IPS-11a (cell line): Measurements from ENCODE around the gene N4BP2L2.

Source experiments
- H3K4me3 ChIP-seq: one replicate; pipeline ENCODE4 v1.5.1; 2013; ENCODE audit warnings: low read depth, low read length, control low read depth

The N4BP2L2 gene

DNA sequence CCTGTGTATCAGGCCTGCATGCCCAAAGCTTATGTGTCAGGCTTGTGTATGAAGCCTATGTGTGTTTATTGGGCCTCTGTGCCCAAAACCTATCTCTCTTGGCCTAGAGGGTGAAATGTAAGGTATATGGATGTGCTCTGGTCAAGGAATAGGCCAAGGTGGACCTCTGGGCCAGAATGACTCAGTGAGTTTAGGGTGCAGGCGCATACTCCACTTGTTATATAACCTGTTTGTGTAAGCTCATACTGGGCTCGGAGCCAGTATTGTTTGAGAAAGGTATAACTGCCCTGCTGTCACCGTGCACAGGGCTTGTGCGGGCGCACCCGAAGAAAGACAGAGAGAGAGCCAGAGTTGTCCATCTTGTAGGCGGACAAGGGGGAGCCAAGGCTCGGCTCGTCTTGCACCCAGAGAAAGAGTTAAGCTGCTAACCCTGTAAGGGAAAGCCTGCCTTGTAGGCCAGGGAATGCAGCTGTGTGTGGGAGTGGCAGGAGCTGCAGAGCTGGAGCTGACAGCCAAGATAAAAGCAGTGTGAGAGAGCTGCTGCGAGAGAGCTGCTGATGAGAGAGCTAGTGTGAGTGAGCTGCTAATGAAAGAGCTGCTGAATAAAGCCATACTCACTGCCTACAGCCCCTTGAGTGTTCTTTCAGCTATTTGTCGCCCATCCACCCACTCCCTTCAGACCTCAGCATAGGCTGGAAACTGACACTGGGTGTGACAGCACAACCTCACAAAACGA, 67.2 kb downstream of the N4BP2L2 start:
- H3K4me3 ChIP-seq: no peak overlapping the region

DNA sequence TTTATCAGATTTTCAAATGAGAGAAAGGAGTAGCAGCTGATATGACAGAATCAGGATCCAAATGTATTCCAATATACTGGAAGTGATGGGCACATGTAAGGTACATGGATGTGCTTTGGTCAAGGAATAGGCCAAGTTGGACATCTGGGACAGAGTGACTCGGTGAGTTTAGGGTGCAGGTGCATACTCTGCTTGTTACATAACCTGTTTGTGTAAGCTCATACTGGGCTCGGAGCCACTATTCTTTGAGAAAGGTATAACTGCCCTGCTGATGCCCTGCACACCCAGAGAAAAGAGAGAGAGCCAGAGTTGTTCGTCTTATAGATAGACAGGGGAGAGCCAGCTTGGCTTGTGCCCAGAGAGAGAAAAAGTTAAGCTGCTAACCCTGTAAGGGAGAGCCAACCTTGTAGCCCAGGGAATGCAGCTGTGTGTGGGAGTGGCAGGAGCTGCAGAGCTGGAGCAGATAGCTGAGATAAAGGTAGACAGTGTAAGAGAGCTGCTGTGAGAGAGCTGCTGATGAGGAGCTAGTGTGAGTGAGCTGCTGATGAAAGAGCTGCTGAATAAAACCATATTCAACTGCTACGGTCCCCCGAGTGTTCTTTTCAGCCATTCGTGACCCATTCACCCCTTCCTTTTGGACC, 70.0 kb downstream of the N4BP2L2 start:
- H3K4me3 ChIP-seq: no peak overlapping the region

DNA sequence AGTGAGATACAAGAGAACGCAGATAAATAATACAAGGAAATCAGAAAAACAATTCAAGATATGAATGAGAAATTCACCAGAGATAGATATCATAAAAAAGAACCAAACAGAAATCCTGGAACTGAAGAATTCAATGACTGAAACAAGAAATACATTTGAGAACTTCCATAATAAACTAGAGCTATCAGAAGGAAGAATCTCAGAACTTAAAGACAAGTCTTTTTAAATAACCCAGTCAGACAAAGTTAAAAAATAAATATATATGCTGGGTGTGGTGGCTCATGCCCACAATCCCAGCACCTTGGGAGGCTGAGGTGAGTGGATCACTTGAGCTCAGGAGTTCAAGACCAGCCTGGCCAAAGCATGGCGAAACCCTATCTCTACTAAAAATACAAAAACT, 82.0 kb downstream of the N4BP2L2 start:
- no peak overlapping the region for H3K4me3 ChIP-seq

DNA sequence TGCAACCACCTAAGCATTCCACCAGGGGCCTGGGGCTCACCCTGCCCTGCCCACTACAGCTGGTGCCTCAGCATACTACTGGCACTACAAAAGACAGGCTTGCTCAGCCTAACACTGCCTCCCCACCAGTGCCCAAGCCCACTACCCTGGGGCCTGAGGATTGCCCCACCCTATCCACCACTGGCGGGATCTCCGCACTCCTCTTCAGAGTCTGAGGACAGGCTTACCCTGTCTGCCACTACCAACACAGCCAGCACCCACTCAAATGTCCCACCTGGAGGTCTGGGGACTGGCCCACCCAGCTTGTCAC, 83.0 kb downstream of the N4BP2L2 start:
- H3K4me3 ChIP-seq: no peak overlapping the region

DNA sequence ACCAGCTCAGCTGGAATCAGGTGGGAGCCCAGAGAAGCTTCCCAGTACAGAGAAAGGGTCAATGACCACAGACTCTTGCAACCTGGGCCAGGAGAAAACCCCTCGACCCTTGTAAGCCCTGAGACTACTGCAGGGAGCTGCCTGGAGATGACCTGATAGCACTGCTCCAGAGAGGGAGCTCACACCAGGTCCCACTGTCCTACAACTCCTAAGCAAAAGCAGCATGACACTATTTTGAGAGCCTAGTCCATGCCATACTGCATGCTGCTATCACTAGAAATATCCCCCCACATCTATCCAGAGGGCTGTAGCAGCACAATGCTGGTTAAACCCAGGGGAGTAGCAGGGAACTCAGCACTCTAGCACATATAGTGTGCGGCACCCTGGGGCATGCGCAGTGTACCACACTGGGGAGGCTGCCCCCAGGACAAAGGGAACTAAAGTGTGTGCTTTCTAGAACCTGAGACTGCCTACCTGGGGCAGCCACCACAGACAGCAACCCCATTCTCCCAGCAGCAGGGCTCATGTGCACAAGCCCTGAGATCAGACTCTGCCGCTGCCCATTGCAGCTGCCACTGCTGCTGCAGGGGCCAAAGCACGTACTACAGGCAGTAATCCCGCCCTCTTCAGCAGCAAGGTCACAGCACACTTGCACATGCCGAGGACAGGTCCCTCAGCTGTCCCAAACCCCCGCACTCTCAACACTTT, 83.6 kb downstream of the N4BP2L2 start:
- no peak overlapping the region for H3K4me3 ChIP-seq

DNA sequence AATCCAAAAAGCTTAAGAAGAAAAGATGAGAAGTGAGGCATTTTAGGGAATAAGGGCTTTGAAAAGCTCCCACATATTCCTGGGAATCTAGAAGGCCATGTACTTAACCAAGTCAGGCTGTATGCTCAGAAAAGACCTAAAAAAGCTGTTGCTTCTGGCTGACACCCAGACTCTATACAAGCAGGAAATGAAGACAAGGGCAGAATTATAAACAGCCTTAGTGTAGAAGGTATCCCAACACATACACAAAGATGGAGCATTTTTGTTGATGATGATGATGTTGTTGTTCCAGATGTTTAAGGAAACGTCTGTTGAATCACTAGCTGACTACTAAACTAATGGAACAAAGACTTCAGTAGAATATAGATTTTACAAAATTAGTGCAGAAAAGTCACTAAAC, 84.6 kb downstream of the N4BP2L2 start:
- H3K4me3 ChIP-seq: no peak overlapping the region

DNA sequence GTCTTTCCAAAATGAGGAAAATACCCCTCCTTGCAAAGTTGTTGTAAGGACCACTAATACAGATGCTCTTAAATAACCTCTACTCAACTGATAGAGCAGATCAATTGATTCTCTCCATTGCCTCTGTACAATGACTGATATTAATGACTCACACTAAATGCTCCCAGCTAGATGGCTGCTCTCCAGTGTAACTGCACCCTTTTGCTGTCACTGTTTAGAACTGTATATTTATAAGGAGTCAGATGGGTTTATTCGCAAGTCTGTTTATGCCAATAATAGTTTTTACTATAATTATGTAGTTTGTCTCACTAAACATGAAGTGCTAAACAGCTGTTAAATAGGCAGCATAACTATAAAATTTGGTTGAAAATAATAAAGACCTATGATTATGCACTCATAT, 89.6 kb downstream of the N4BP2L2 start:
- no peak overlapping the region for H3K4me3 ChIP-seq

DNA sequence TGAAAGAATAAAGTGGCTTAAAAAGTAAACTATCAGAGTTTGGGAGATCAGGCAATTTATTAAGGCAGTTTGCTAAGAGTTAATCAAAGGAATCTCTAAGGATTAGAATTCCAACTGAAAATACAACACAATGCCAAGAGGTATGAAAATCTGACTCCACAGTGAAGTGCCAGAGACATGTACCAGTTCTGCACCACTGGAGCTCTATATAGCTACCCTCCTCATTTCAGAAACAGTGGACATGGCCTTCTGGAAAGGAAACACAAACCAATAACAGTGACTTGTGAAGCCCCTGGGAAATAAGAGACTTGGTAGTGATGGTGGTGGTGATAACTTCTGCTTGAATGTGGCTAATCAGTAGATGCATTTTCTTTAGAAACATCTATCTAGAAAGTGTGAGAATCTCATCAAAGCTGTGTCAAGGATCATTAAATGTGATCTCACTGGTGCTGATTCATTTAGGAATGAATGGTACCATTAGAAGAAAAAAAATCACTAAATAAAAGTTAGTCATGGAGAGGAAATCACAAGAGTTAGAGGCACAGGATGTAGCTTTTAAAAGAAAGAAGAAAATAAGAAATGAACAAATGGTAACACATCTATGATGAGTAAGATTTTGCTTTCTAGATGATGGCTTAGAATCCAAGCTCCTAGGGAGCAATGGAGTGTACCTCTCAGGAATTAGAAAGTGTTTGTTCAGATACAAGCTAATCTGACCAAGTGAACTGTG, 90.5 kb downstream of the N4BP2L2 start:
- H3K4me3 ChIP-seq: no peak overlapping the region

DNA sequence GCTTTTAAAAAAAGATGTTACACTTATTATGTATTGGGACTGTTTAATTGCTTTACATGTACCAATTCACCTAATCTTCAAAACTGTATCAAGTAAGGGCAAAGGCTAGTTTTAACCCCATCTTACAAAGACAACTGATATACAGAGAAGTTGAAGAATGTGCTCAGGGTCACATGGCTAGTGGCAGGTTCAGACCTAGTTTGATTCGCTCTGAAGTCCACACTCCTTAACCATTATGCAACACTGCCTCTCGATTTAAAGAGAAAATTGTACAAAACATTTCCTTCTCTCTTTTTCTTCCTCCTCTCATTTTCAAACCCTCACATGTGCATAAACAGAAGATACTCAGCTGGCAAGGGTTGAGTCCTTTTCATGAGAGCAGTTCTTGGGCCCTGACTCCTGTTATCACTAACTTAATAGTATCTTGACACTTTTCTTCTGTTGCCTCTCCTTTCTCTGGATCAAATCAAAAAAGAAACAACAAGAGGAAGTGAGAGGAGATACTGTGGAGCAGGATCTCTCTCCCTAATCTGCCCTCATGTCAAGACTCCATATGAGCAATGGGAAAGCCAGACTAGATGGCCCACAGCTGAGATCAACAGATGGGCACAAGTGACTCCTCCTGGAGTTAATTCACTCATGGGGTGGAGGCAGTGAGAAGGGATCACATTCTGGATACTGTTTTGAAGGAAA, 91.7 kb downstream of the N4BP2L2 start:
- no peak overlapping the region for H3K4me3 ChIP-seq

DNA sequence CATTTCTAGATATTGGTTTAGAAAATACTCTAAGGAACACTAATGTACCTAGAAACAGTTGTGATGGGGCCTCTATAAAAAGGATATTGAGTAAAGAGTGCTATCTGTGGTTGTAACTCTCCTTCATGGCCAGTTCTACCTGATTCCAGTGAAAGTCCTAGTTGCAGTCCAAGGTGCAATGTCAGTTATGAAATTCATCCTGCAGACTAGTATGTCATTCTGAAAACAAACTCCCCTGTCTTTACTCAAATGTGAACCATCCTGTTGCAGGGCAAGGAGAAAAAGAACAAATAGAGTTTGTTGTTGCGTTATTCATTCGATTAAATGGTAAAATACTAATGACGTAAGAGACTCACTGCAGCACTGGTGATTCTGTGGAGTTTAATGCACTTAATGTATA, 92.4 kb downstream of the N4BP2L2 start:
- no peak overlapping the region for H3K4me3 ChIP-seq

DNA sequence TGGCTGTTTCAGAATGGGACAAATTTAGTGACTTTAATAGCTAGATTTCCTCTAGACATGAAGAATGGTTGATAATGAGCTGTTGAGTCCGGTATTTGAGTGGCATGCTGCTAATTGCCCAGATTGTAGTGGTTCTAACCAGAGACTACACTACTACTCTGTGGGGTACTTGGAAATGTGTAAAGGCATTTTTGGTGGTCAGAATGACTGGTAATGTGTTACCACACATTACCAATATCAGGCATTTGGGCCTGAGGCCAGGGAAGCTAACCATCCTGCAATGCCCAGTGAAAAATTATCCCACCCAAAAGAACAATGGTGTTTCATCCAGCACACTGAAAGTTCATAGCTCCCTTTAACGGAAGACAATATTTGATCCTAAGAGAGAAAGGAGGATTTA, 93.1 kb downstream of the N4BP2L2 start:
- no peak overlapping the region for H3K4me3 ChIP-seq

DNA sequence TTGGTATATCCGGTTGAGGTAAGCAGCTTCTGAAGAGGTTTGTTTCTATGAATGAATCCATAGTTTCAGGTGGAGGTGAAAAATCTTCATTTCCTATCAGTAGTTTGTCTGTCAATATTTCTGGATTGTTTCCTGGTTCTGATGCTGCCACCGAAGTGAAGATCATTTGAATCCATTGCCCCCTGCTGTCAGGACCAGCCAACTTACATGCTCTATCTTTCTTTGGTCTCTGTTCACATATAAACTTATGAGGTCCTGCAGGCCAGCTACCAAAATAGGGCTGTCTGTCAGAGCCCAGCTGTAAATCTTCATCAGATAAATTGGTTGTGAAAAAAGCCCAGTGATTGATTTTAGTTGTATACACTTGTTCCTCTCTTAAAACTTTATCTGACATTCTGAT, 95.5 kb downstream of the N4BP2L2 start:
- no peak overlapping the region for H3K4me3 ChIP-seq

DNA sequence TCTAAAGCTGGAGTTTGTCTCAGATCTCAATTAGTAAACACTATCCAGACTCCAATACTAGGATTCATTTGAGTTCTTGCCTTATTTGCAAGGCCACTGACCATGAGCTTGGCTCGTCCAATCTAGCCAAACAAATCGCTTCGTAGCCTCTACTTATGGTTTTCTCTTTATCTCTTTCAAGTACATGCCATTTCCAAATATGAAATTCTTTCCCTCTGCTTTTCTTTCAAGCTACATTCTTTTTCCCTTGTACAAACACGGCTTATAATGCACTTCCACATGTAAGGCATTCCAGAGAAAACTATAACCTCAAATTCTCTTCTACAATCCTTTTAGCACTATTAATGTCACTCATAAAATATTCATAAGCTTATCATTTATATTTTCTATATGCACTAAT, 99.7 kb downstream of the N4BP2L2 start:
- no peak overlapping the region for H3K4me3 ChIP-seq

DNA sequence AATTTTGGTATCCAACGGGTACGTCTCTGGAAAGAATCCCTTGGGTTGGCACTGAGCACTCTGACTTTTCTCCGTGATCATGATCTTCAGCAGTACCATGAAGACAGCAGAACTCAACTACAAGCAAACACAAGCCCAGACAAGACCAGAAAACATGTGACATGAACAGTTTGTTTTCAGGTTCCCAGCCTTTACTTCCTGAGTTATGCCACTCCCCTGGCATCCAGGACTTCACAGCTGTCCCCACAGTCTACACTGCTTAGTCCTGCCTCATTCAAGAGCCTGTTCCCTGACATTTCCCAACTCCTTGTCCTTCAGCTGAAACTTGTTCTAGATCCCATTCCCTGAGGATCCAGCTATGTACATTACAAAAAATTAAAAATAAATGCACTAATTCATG, 105.7 kb downstream of the N4BP2L2 start:
- H3K4me3 ChIP-seq: no peak overlapping the region

DNA sequence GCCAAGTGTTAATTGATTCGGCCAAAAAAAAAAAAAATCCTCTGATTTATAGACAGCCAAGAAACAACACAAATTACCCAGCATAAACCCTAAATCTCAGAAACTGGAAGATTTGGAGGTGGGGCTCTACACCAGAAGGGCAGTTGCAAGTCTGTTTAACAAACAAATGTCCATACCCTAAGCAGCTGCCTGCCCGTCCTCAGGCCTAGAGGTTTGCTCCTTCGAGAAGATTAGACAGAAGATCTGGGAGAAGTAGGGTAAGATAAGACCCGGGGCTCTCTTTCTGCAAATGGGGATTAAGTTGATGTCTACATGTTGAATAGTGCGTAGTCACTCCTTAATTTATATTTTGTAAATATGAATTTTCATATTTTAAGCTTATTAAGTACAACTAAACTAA, 107.2 kb downstream of the N4BP2L2 start:
- H3K4me3 ChIP-seq: no peak overlapping the region

DNA sequence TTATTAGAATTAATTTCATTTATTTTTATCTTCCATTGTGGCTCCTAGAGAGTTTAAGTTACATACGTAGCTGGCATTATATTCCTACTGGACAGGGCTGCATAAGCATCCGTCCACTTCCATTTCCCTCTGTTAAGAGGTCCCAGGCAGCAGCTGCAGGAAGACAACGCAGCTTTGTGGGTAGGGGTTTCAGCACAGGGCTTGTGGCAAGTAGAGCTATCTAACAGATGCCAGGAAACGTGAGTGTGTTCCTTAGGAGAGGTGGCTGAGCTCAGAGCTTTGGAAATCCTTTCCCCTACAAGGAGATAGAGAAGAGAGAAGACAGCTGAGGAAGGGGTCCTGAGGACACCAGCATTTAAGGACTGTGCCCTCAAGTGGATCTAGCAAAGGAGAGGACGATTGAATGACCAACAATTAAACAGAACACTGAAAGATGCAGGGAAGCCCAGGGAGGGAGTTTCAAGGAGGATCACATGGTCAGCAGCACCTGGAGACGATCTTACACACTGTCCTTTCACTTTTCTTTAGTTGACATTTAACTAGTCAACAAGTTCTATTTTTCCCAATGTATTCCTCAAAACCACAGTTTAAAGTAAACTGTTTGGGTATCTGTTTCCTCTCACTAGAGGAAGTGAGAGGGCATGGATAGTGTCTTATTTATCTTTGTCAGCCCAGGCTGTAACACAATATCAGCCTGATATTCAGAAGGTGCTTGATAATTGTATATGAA, 108.4 kb downstream of the N4BP2L2 start:
- no peak overlapping the region for H3K4me3 ChIP-seq

DNA sequence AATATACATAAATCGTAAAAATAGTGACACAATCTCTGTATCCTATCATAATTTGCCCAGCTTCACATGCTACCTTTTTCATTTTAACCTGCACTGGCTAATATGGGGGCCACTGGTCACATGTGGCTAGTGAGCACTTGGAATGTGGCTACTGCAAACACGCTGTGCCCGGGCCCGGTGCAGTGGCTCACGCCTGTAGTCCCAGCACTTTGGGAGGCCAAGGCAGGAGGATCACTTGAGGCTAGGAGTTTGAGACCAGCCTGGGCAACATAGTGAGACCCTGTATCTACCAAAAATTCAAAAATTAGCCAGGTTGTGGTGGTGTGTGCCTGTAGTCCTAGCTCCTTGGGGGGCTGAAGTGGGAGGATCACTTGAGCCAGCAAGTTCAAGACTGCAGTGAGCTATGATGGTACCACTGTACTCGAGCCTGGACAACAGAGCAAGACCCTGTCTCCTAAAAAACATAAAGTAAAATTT, 109.1 kb downstream of the N4BP2L2 start:
- no peak overlapping the region for H3K4me3 ChIP-seq

DNA sequence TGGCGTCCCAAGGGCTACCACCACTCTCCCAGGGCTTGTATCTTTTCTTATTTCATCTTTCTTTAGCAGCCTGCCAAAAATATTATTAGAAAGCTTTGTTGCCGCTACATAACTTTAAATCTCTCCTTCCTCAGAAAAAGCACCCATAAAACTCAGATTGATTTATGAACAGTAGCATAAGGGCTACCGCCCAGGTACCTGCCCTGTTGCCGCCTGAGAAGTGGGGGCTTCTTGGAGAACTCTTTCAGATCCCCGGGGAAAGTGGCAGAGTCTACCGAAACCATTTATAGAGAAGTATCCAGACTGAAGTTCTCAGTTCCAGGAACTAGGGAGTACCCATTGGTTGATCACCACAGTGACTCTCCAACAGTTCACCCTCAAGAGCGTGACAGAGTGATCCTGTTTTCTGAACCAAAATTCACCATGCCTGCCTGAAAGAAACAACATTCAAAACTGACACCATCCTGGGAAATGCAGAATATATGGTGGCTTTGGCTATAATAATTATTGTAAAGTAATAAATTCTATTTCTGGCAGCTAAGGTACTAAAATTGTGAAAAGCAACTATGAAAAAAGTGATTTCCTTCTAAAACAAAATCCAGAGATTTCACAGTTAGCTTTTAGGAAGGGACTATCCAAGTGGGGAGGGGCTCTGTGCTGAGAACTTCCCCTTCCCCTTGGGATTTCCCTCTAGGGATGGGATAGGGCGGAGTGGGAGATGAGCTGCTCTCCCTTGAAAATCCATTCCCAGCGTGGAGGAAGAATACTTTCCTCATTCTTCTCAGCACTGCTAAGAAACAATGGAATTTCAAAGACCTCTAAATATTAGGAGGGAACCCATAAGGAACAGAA, 109.8 kb downstream of the N4BP2L2 start:
- peak overlapping the region; percentile 67 for H3K4me3 ChIP-seq

DNA sequence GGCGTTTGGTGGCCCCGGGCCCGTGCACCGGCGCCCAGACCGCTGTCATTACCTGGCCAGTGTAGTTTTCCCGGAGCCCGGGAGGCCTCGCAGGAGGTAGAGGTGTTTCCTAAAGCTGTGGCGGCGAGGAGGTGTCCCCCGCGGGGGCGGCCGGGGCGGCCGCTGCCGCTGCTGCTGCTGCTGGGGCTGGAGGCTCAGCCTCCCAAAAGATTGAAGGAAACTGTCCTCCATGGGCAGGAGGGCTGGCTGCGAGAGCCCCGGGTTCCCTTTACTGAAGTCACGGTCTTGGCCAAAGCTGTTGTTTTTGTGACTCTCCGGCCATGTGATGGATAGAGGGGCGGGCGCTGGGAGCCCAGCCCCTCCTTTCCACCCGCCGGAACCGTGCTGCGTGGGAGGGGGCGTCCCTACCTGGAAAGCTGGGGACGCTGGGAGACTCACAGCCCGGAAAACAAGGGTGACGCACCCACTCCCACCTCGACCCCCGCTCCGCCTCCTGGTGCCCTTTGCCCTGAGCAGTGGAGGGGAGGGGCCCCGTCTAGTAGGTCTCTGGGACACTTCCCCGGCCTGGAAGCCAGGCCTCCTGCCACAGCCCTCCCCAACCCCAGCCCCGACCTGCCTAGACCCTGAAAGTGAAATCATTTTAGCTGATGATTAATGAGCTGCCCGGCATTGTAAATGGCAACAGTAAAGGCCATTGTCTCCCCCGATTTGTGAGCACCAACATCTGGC, 110.6 kb downstream of the N4BP2L2 start, which contains the start of gene N4BP2L1:
Gene N4BP2L1 (minus strand): TSS at position 279 of the 729 bp plus-strand sequence. CDS start 48 bp downstream, at position 231.
- peak within 1 kb of the TSS; percentile 67 for H3K4me3 ChIP-seq
